DND-41 (cell line): Measurements from ENCODE around the gene RARB.

Experiments
- ATAC-seq: fragments of 200-7000 bp; cut with Tn5 transposase; 3 replicates; pipeline ENCODE4 v1.9.1; 2021; ENCODE audit warnings: low read depth; ENCODE audit not compliant: insufficient read depth
- DNase-seq: peaks from one replicate; pipeline ENCODE4 v3.0.0-alpha.2; 2020
- H2AFZ ChIP-seq: 2 replicates; pipeline ENCODE4 v1.6.0; 2012; ENCODE audit warnings: low read depth, low read length
- H3K27ac ChIP-seq: 2 replicates; pipeline ENCODE4 v1.5.1; 2012; ENCODE audit warnings: low read length, inconsistent platforms
- H3K27me3 ChIP-seq: fragments of 200-600 bp; sonication (generic); 2 replicates; pipeline ENCODE4 v1.6.0; 2012; ENCODE audit warnings: low read length, mild to moderate bottlenecking, inconsistent platforms; ENCODE audit not compliant: insufficient read depth, poor library complexity
- H3K36me3 ChIP-seq: 2 replicates; pipeline ENCODE4 v1.5.1; 2012; ENCODE audit warnings: low read length, inconsistent platforms; ENCODE audit not compliant: insufficient read depth
- H3K4me1 ChIP-seq: 2 replicates; pipeline ENCODE4 v1.5.1; 2012; ENCODE audit warnings: mild to moderate bottlenecking, low read length; ENCODE audit not compliant: insufficient read depth
- H3K4me2 ChIP-seq: 2 replicates; pipeline ENCODE4 v1.6.0; 2012; ENCODE audit warnings: mild to moderate bottlenecking, moderate library complexity, low read length, inconsistent platforms; ENCODE audit not compliant: insufficient read depth
- H3K4me3 ChIP-seq, 2 experiments: fragments of 200-600 bp in 1 of 2; shearing (Covaris generic) in 1 of 2; 2 replicates each; pipeline ENCODE4 v1.5.1; 2012 to 2016; ENCODE audit warnings: inconsistent platforms in 2 of 2, low read length in 2 of 2, mild to moderate bottlenecking in 2 of 2, low read depth in 1 of 2, moderate library complexity in 1 of 2
- H3K79me2 ChIP-seq: 2 replicates; pipeline ENCODE4 v1.6.0; 2012; ENCODE audit warnings: low read length, inconsistent platforms; ENCODE audit not compliant: insufficient read depth
- H3K9ac ChIP-seq: 2 replicates; pipeline ENCODE4 v1.6.0; 2012; ENCODE audit warnings: low read depth, mild to moderate bottlenecking, inconsistent platforms, low read length, moderate library complexity
- H3K9me3 ChIP-seq: 2 replicates; pipeline ENCODE4 v1.5.1; 2012; ENCODE audit warnings: low read length, moderate library complexity, mild to moderate bottlenecking, inconsistent platforms; ENCODE audit not compliant: insufficient read depth, severe bottlenecking
- H4K20me1 ChIP-seq: 2 replicates; pipeline ENCODE4 v1.6.0; 2012; ENCODE audit warnings: low read length; ENCODE audit not compliant: insufficient read depth
- CTCF ChIP-seq: IDR thresholded peaks from 2 replicates; pipeline ENCODE4 v1.5.1; 2012; ENCODE audit warnings: borderline replicate concordance, low read length, moderate library complexity, mild to moderate bottlenecking; ENCODE audit not compliant: poor library complexity, severe bottlenecking; ENCODE audit errors: extremely low read depth
- EZH2 ChIP-seq: IDR thresholded peaks from 3 replicates; pipeline ENCODE4 v1.6.1; 2012; ENCODE audit warnings: borderline replicate concordance, low read depth, mild to moderate bottlenecking, moderate library complexity, low read length, inconsistent platforms; ENCODE audit not compliant: severe bottlenecking

The RARB gene

GRCh38 chr3:25397150-25397549 lies 30.9 kb upstream of the RARB start:
- Histone ChIP-seq H3K4me1 (no peaks in the 10 kb centered on the region), H2AFZ (no peak overlapping the region), H3K36me3 (no peaks in the 10 kb centered on the region), H3K79me2 (no peaks in the 10 kb centered on the region), H4K20me1 (no peaks in the 10 kb centered on the region), H3K27ac (no peak overlapping the region), H3K9ac (no peak overlapping the region), H3K4me3 (no peak overlapping the region), H3K27me3 (no peaks in the 10 kb centered on the region), H3K4me2 (no peak overlapping the region), H3K9me3 (no peaks in the 10 kb centered on the region)
- DNase-seq (no peak), ATAC-seq (no peak)
- TF ChIP-seq EZH2: no peak

- no peaks in the 10 kb centered on the region for H3K27me3 ChIP-seq
- no peak for TF ChIP-seq EZH2
- no peak for TF ChIP-seq CTCF
- H4K20me1 ChIP-seq: no peaks in the 10 kb centered on the region
- H3K9me3 ChIP-seq: no peaks in the 10 kb centered on the region
- H3K9ac ChIP-seq: no peak overlapping the region
- no peak overlapping the region for H3K4me2 ChIP-seq
- no peaks in the 10 kb centered on the region for H3K36me3 ChIP-seq
- no peak overlapping the region for H3K27ac ChIP-seq
- no peak overlapping the region for H2AFZ ChIP-seq
- H3K79me2 ChIP-seq: no peaks in the 10 kb centered on the region
- H3K4me3 ChIP-seq: no peak overlapping the region
- H3K4me1 ChIP-seq: no peaks in the 10 kb centered on the region
- DNase-seq (no peak), ATAC-seq (no peak)
Observed at GRCh38 chr3:25400587-25400986, 27.5 kb upstream of the RARB start.

- Histone ChIP-seq H3K9ac (no peak overlapping the region), H2AFZ (no peak overlapping the region), H3K27me3 (no peaks in the 10 kb centered on the region), H3K27ac (no peak overlapping the region), H3K4me1 (no peaks in the 10 kb centered on the region), H3K9me3 (no peaks in the 10 kb centered on the region), H4K20me1 (no peaks in the 10 kb centered on the region), H3K4me2 (no peak overlapping the region), H3K79me2 (no peaks in the 10 kb centered on the region), H3K4me3 (no peak overlapping the region), H3K36me3 (no peaks in the 10 kb centered on the region)
- ATAC-seq (no peak), DNase-seq (no peak)
- no peak for TF ChIP-seq EZH2
- TF ChIP-seq CTCF: no peak
Observed at GRCh38 chr3:25403968-25404367, 24.1 kb upstream of the RARB start.

GRCh38 chr3:25404569-25404968 lies 23.5 kb upstream of the RARB start:
- no peak overlapping the region for H3K4me3 ChIP-seq
- no peaks in the 10 kb centered on the region for H4K20me1 ChIP-seq
- no peak for DNase-seq
- H3K79me2 ChIP-seq: no peaks in the 10 kb centered on the region
- H3K36me3 ChIP-seq: no peaks in the 10 kb centered on the region
- H3K4me2 ChIP-seq: no peak overlapping the region
- H3K4me1 ChIP-seq: no peaks in the 10 kb centered on the region
- no peak overlapping the region for H3K27ac ChIP-seq
- H3K9me3 ChIP-seq: no peaks in the 10 kb centered on the region
- no peak overlapping the region for H2AFZ ChIP-seq
- H3K9ac ChIP-seq: no peak overlapping the region
- TF ChIP-seq CTCF: no peak
- TF ChIP-seq EZH2: no peak
- no peaks in the 10 kb centered on the region for H3K27me3 ChIP-seq
- ATAC-seq: no peak
